PC-9 (cell line): ENCODE data around the gene LETMD1. TPM values are rescaled to one million over a fixed set of nuclear protein-coding genes. Genes with fewer than 3 reads are reported as not detected.

Source experiments
- BruUV-seq: library from RNA; stranded (reverse); fragments of 400-500 nt; replicated peaks from 2 replicates; lab custom pipeline; 2021; lab: Mats Ljungman, UMichigan
- CTCF ChIA-PET: fragments of 300-600 bp; sonication (Branson Sonifier 250); formaldehyde crosslinking; loops from one replicate; lab custom pipeline; 2022; ENCODE audit warnings: antibody characterized with exemption; lab: Charles Lee
- POLR2A ChIA-PET: fragments of 300-600 bp; sonication (Branson Sonifier 250); formaldehyde crosslinking; loops from one replicate; lab custom pipeline; 2022; ENCODE audit warnings: antibody characterized with exemption; ENCODE audit not compliant: unreplicated experiment; lab: Charles Lee
- DNase-seq, 2 experiments: peaks; one replicate each; pipeline versions ENCODE4 v3.0.0 to v3.0.0-alpha.2; 2015 to 2022; ENCODE audit warnings: mixed read lengths in 1 of 2
- H2AFZ ChIP-seq: fragments of 200-600 bp; sonication (generic); 2 replicates; pipeline ENCODE4 v1.8.1; 2017; ENCODE audit warnings: antibody characterized with exemption
- H3F3A ChIP-seq: fragments of 200-600 bp; sonication (generic); 2 replicates; pipeline ENCODE4 v1.8.1; 2017; ENCODE audit warnings: antibody characterized with exemption, mild to moderate bottlenecking, low read depth; ENCODE audit not compliant: insufficient read depth
- H3K27ac ChIP-seq: fragments of 200-600 bp; sonication (generic); 2 replicates; pipeline ENCODE4 v1.6.1; 2016; ENCODE audit warnings: mixed run types
- H3K27me3 ChIP-seq: fragments of 200-600 bp; sonication (generic); 2 replicates; pipeline ENCODE4 v1.6.1; 2016; ENCODE audit warnings: low read depth, mixed run types; ENCODE audit not compliant: insufficient read depth
- H3K36me3 ChIP-seq: fragments of 200-600 bp; sonication (generic); 2 replicates; pipeline ENCODE4 v1.6.1; 2016; ENCODE audit warnings: low read depth, mixed run types
- H3K4me1 ChIP-seq: fragments of 200-600 bp; sonication (generic); replicated peaks from 2 replicates; pipeline ENCODE4 v1.6.1; 2016; ENCODE audit warnings: mixed run types; ENCODE audit not compliant: insufficient read depth
- H3K4me2 ChIP-seq: fragments of 200-600 bp; sonication (generic); 2 replicates; pipeline ENCODE4 v1.6.1; 2017; ENCODE audit warnings: mixed run types
- H3K4me3 ChIP-seq: fragments of 200-600 bp; sonication (generic); 2 replicates; pipeline ENCODE4 v1.6.1; 2016; ENCODE audit warnings: mixed run types
- H3K79me2 ChIP-seq: fragments of 200-600 bp; sonication (generic); 2 replicates; pipeline ENCODE4 v1.6.1; 2017; ENCODE audit warnings: low read depth, mixed run types
- H3K9me2 ChIP-seq: fragments of 200-600 bp; sonication (generic); 2 replicates; pipeline ENCODE4 v1.8.1; 2017; ENCODE audit warnings: mild to moderate bottlenecking; ENCODE audit not compliant: insufficient read depth
- H3K9me3 ChIP-seq: fragments of 200-600 bp; sonication (generic); 2 replicates; pipeline ENCODE4 v1.8.1; 2016; ENCODE audit warnings: low read depth; ENCODE audit not compliant: insufficient read depth
- H4K20me1 ChIP-seq: fragments of 200-600 bp; sonication (generic); 2 replicates; pipeline ENCODE4 v1.8.1; 2017; ENCODE audit not compliant: insufficient read depth
- EZH2 ChIP-seq: fragments of 200-600 bp; sonication (generic); IDR thresholded peaks from 2 replicates; pipeline ENCODE4 v1.8.0; 2017; ENCODE audit warnings: antibody characterized with exemption, low read depth
- intact Hi-C: fragments of 100-400 bp; cut with micrococcal nuclease; formaldehyde crosslinking; loops from one replicate; pipeline ENCODE4 v1.10.0; 2022; ENCODE audit not compliant: unreplicated experiment
- total RNA-seq: library from RNA; stranded (reverse); gene quantifications from 2 replicates; pipeline ENCODE4 v1.2.3, GENCODE V29; 2021
- TF ChIP-seq, protein P1 (sequence below): fragments of 200-600 bp; sonication (generic); conservative IDR thresholded peaks from 2 replicates; pipeline ENCODE4 v1.6.1; 2017; ENCODE audit warnings: mixed run types, antibody characterized with exemption, mild to moderate bottlenecking, moderate library complexity

Gene LETMD1
- total RNA-seq, 1 experiment from 2014 or later: 81.9 TPM

DNA sequence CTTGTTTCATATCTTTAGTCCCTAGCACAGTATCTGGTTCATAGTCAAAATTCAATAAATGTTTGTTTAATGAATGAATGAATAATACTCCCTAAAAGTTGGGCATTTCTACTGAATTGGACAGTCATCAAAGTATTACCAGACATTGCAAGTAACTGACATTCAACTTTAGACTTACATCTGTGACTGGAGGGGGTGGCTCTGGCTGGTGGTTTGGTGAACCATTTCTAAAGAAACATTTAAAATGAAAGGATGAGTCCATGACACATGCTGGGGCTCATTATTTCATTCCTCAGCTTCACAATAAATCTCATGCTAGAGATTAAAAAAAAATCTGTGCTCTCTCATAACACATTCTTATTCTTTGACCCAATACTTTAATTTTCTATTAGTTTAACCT is 55.9 kb downstream of the LETMD1 start:
- no TSS peak for BruUV-seq
- H3K4me1 ChIP-seq: no peaks in the 10 kb centered on the region
- H2AFZ ChIP-seq: no peak overlapping the region
- H3F3A ChIP-seq: no peaks in the 10 kb centered on the region; the same call in 1 of the 2 replicates
- peaks cover 16% of the 10 kb centered on the region; the same call in 1 of the 2 replicates for H3K36me3 ChIP-seq
- no peak overlapping the region for H3K4me3 ChIP-seq
- TF ChIP-seq, protein P1, sequence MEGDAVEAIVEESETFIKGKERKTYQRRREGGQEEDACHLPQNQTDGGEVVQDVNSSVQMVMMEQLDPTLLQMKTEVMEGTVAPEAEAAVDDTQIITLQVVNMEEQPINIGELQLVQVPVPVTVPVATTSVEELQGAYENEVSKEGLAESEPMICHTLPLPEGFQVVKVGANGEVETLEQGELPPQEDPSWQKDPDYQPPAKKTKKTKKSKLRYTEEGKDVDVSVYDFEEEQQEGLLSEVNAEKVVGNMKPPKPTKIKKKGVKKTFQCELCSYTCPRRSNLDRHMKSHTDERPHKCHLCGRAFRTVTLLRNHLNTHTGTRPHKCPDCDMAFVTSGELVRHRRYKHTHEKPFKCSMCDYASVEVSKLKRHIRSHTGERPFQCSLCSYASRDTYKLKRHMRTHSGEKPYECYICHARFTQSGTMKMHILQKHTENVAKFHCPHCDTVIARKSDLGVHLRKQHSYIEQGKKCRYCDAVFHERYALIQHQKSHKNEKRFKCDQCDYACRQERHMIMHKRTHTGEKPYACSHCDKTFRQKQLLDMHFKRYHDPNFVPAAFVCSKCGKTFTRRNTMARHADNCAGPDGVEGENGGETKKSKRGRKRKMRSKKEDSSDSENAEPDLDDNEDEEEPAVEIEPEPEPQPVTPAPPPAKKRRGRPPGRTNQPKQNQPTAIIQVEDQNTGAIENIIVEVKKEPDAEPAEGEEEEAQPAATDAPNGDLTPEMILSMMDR: no peak
- no peak for TF ChIP-seq EZH2
- H3K27ac ChIP-seq: no peak overlapping the region
- ChIA-PET CTCF (no interaction called here), POLR2A (interaction anchor here (0.6 kb wide), 1 partner anchor 134 kb away, joined by 4 read pairs; no protein-coding TSS in a partner anchor)
- no peaks in the 10 kb centered on the region for H3K27me3 ChIP-seq
- intact Hi-C loops: no loop called here
- no peaks in the 10 kb centered on the region for H3K9me2 ChIP-seq
- H3K79me2 ChIP-seq: no peaks in the 10 kb centered on the region
- no peaks in the 10 kb centered on the region for H3K9me3 ChIP-seq
- DNase-seq: no peak
- no peaks in the 10 kb centered on the region for H4K20me1 ChIP-seq
- no peak overlapping the region for H3K4me2 ChIP-seq

DNA sequence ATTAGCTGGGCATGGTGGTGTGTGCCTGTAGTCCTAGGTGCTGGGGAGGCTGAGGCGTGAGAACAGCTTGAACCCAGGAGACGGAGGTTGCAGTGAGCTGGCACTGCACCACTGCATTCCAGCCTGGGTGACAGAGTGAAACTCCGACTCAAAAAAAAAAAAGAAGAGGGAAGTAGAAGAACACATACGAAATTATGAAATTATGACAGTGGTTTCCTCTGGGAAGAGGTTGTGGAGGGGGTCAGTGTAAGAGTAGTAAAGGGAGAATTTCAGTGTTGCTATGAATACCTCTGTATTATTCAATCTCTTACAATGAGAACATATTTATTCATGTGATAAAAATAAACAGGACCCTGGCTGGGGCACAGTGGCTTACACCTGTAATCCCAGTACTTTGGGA is 60.0 kb downstream of the LETMD1 start:
- ChIA-PET POLR2A (no interaction called here), CTCF (no interaction called here)
- no peaks in the 10 kb centered on the region for H4K20me1 ChIP-seq
- H3K79me2 ChIP-seq: no peaks in the 10 kb centered on the region
- H3K27me3 ChIP-seq: no peaks in the 10 kb centered on the region
- no peak overlapping the region for H3K4me2 ChIP-seq
- no peak overlapping the region for H3K27ac ChIP-seq
- no TSS peak for BruUV-seq
- peaks cover 12% of the 10 kb centered on the region for H3K36me3 ChIP-seq
- no peaks in the 10 kb centered on the region for H3K4me1 ChIP-seq
- H3K9me2 ChIP-seq: no peaks in the 10 kb centered on the region
- intact Hi-C loops: no loop called here
- DNase-seq: no peak
- H2AFZ ChIP-seq: no peak overlapping the region
- H3K9me3 ChIP-seq: no peaks in the 10 kb centered on the region
- TF ChIP-seq EZH2: no peak
- TF ChIP-seq, protein P1: no peak
- H3K4me3 ChIP-seq: no peak overlapping the region
- no peaks in the 10 kb centered on the region for H3F3A ChIP-seq

Other genes with a start within 250 kb of the LETMD1 start
- not detected in 2 replicates for gene TMPRSS12, start 205.4 kb upstream of the LETMD1 start, total RNA-seq
- not detected in 2 replicates for gene HIGD1C, start 95.8 kb upstream of the LETMD1 start, total RNA-seq
- gene SLC11A2, start 21.9 kb upstream of the LETMD1 start, total RNA-seq: 45.7 and 49.0 TPM in 2 replicates
- gene CSRNP2, start 35.3 kb downstream of the LETMD1 start, total RNA-seq: 19.3 and 23.1 TPM in 2 replicates
- gene TFCP2, start 124.8 kb downstream of the LETMD1 start, total RNA-seq: 17.1 and 25.7 TPM in 2 replicates
- gene POU6F1, start 169.7 kb downstream of the LETMD1 start, total RNA-seq: 5.3 and 7.0 TPM in 2 replicates
- gene DAZAP2, start 190.5 kb downstream of the LETMD1 start, total RNA-seq: 84.4 and 154 TPM in 2 replicates
- gene SMAGP, start 222.1 kb downstream of the LETMD1 start, total RNA-seq: 36.3 and 42.9 TPM in 2 replicates